Measurements from ENCODE around the gene RNF215.
"Not testable (repeated sequence)": the region's sequence is repeated elsewhere in the genome, so short reads cannot be mapped to it uniquely, and the experiment has no call there.

The RNF215 gene

GRCh38 chr22:30361916-30362650 lies 25.1 kb downstream of the RNF215 start:
- DNase-seq (ENCODE audit: low read depth): no peak

- no peak for DNase-seq (ENCODE audit: low read depth)
Observed at GRCh38 chr22:30358541-30358940, 28.7 kb downstream of the RNF215 start.

GRCh38 chr22:30357650-30358215 lies 29.5 kb downstream of the RNF215 start:
- DNase-seq (ENCODE audit: low read depth): no peak

DNA sequence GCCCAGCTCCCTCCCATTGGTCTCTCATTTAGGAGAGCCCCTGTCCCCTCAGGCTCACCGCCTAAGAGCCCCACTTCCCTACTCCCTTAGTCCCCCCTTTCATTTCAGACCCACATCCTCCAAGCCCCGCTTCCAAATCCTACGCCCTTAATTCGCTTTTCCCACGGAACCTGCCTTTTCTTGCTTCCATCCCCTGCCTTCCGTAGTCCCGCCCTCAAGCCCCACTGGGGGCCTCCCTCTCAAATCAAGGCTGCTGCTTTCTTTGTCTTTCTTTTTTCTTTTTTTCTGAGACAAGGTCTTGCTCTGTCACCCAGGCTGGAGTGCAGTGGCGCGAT lies 30.0 kb downstream of the RNF215 start:
- peak; percentile 1 for DNase-seq (ENCODE audit: low read depth)

- peak; percentile 67 for DNase-seq (ENCODE audit: low read depth)
Observed at GRCh38 chr22:30356449-30357235, 30.6 kb downstream of the RNF215 start, which contains the start of the genes CCDC157 and SF3A1. Gene CCDC157 (plus strand): TSS chr22:30357007. CDS start chr22:30366001, 8,994 bp downstream. Gene SF3A1 (minus strand): TSS chr22:30356894. CDS start chr22:30356792, 102 bp downstream.

DNA sequence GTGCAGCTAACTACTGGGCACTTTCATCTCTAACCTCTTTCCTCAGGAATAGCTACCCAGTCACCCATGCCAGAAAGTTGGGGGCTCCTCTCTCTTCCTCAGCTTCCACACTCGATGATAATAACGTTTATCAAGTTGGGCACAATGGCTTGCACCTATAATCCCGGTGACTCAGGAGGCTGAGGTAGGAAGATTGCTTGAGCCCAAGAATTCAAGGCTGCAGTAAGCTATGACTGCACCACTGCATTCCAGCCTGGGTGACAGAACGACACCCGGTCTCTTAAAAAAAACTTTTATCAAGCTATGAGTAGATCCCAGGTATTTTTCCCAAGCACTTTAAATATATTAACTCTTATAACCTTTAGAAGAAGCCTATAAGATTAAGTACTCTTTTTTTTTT lies 32.6 kb downstream of the RNF215 start:
- no peak for DNase-seq (ENCODE audit: low read depth)

GRCh38 chr22:30351226-30351625 lies 36.0 kb downstream of the RNF215 start:
- DNase-seq (ENCODE audit: low read depth): no peak

GRCh38 chr22:30348809-30349208 lies 38.4 kb downstream of the RNF215 start:
- DNase-seq (ENCODE audit: low read depth): no peak

- DNase-seq (ENCODE audit: low read depth): no peak
Observed at GRCh38 chr22:30348404-30348803, 38.8 kb downstream of the RNF215 start.

GRCh38 chr22:30347255-30347892 lies 39.8 kb downstream of the RNF215 start:
- no peak for DNase-seq (ENCODE audit: low read depth)

DNA sequence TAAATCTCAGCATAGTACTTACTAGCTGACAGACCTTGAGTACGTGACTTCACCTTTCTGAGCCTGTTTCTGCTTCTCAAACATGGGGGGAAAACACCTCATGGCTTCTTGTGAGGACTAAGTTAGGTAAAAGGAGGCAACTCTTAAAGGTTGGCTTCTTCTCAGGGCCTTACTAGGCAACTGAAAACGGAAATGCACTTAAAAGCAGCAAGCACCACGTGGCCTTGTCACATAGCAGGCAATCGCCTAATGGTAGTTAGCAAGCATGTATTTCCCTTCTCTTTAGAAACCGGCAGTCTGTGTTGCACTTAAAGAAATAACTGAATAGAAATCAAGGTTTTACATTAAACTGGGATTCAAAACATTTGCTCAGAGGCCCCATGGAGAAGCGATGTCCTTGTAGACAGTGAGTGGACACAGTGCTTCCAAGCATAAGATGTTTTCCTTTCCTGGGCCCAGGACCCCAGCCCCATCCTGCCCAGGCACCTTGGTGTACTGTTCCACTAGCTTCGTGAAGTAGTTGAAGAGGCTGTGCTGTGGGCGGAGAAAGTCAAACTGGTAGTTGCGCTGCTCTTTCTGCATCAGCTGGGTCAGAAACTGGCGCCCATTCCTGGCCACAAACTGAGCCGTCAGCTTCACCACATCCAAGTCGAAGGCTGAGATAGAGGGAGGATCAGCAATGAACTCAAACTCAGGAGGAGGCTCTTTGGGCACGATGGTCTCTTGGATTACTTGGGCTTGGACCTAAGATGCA lies 42.6 kb downstream of the RNF215 start:
- no peak for DNase-seq (ENCODE audit: low read depth)

DNA sequence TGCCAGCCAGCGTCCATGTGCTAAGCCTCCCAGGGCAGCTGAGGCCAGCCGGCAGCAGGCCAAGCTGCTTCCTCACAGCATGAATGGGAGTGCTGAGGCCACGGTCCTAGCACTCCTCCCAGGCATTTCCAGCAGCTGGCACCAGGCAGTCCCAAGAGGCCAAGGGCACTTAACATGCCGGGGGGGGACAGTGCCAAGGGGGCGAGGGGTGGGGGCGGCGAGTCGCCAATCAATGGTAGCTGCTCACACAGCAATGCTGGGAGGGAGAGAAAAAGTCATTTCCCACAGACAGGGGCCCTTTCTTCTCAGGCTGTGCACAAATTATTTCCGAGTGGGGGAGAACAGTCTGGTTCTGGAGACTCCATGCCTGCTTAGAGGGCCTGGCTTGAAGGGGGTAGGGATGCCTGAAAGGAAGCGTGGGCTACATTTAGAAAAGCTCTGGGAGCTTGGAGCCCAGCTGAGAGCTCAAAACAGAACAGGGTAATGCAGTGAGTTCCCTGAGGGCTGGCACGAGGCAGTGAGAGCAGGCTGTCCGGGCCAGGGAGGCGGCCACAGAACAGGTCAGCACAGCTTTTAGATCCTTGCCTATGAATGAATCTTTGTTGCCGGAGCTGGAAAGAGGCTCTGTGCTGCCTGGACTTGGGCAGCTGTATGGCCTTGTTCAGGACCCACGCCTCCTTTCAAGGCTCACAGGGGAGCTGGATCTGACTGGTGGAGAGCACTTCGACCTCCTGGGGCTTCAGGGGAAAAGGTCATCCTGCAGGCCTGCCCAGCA lies 46.1 kb downstream of the RNF215 start:
- no peak for DNase-seq (ENCODE audit: low read depth)

DNA sequence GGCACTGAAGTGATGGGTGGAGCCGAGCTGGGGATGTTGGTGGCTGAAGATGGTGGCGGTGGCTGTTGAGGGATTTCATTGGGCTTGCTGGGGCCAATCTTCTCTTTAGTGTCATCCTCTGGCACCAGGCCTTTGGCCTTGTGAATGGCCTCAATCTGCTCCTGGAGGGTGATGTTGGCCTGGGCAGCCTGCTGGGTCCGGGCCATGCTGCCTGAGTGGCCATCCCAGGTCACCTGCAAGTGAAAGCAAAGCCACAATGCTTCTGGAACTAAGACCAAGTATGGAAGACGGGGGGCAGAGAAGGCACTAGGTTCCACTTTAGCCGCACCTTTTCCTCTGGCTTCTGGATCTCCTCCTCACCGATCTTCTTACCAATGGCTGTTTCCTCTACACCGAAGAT lies 48.4 kb downstream of the RNF215 start:
- DNase-seq (ENCODE audit: low read depth): no peak

- not testable (repeated sequence) for DNase-seq (ENCODE audit: low read depth)
Observed at GRCh38 chr22:30338341-30338740, 48.9 kb downstream of the RNF215 start.

GRCh38 chr22:30337461-30337778 lies 49.8 kb downstream of the RNF215 start:
- DNase-seq (ENCODE audit: low read depth): no peak

DNA sequence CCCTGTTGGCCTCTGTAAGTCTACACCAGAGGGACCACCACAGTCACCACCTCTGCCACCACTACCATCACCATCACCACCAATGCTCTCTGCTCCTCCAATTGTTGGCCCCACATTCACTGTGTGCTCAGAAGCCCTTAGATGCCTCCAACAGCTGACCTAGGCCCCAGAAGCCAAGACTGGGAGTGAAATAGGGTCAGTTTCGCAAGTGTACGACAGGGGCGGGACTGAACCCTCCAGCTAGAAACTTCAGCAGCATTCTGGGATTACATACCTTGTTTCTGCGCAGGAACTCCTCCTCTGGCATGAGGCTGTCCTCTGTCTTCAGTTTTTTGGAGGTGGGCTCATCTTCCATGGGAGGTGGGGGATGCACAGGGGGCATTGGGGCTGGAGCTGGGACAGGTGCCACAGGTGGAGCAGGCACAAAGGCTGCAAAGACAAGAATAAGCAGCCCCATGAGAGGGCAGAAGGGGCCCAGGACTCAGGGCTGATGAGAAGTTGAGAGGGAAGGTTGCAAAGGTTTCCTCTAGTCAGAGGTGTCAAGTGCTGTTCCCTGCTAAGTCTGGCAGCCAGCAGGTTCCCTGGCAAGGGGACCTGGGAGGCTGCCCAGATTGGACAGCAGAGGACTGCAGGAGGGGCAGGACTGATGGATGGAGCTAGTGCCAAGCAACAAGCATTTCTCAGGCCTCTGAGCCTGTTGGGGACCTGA lies 50.3 kb downstream of the RNF215 start:
- no peak for DNase-seq (ENCODE audit: low read depth)

DNA sequence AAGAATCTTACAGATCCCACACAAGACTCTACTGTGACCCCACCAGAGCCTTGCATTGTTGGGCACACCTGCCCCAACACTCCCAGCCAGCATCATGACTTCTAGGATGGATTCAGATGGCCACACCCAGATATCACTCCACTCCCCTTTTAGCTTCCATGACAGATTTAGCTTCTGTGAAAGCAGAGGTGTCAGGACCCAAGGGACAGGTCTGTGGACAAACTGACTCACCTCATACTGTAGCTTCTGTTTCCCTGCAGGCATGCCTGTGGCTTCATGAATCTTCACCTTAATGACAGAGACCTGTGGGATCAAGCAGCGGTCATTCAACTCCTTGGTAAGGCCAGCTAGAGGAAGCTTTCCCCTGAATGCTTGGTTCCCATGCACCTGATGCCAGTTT lies 52.0 kb downstream of the RNF215 start:
- DNase-seq (ENCODE audit: low read depth): no peak

DNA sequence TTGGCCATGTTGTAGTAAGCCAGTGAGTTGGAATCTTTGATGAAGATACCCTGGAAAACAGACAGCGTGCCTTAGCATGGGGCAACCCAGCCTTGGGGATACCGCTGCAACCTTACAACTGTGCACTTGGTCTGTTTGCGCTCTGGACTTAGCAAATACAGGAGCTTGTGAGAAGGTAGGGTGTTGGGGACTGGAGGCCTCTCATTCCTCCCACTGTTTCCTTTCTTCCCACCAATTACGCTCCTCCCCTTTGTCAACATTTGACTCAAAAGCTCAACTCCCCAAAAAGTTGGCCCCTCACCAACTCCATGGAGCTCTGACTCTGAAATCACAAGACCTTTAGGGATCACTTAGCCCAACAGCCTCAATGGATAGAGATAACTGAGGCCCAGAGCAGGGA lies 52.6 kb downstream of the RNF215 start:
- DNase-seq (ENCODE audit: low read depth): no peak

GRCh38 chr22:30333707-30334087 lies 53.5 kb downstream of the RNF215 start:
- DNase-seq (ENCODE audit: low read depth): no peak

GRCh38 chr22:30332994-30333706 lies 54.1 kb downstream of the RNF215 start:
- no peak for DNase-seq (ENCODE audit: low read depth)

All from stimulated activated CD8-positive, alpha-beta memory T cell treated with anti-CD3 and anti-CD28 coated beads, Interleukin-15, amount 100 ng/mL, for 1 hour (primary cell).